GM23248 (cell line): ENCODE data around the gene GTF2E1. TPM values are rescaled to one million over a fixed set of nuclear protein-coding genes. Genes with fewer than 3 reads are reported as not detected.
"Not testable (repeated sequence)": the region's sequence is repeated elsewhere in the genome, so short reads cannot be mapped to it uniquely, and the experiment has no call there.

Experiments
- DNase-seq: peaks from one replicate; pipeline ENCODE4 v3.0.0-alpha.2; 2015
- H2AFZ ChIP-seq: fragments of 200-600 bp; sonication (generic); 2 replicates; pipeline ENCODE4 v1.6.1; 2016; ENCODE audit warnings: antibody characterized with exemption
- H3F3A ChIP-seq: fragments of 200-600 bp; sonication (generic); 2 replicates; pipeline ENCODE4 v1.6.1; 2016; ENCODE audit warnings: mild to moderate bottlenecking, antibody characterized with exemption, mixed run types; ENCODE audit not compliant: insufficient read depth
- H3K27ac ChIP-seq: fragments of 200-600 bp; sonication (generic); 2 replicates; pipeline ENCODE4 v1.5.1; 2016; ENCODE audit warnings: mild to moderate bottlenecking
- H3K27me3 ChIP-seq: fragments of 200-600 bp; sonication (generic); replicated peaks from 2 replicates; pipeline ENCODE4 v1.6.1; 2016; ENCODE audit warnings: mild to moderate bottlenecking; ENCODE audit not compliant: insufficient read depth
- H3K36me3 ChIP-seq: fragments of 200-600 bp; sonication (generic); 2 replicates; pipeline ENCODE4 v1.6.1; 2016; ENCODE audit warnings: low read depth, mild to moderate bottlenecking
- H3K4me1 ChIP-seq: fragments of 200-600 bp; sonication (generic); 2 replicates; pipeline ENCODE4 v1.6.1; 2016; ENCODE audit warnings: mild to moderate bottlenecking; ENCODE audit not compliant: insufficient read depth
- H3K4me2 ChIP-seq: fragments of 200-600 bp; sonication (generic); one replicate; pipeline ENCODE4 v1.6.1; 2016; ENCODE audit warnings: mild to moderate bottlenecking; ENCODE audit not compliant: unreplicated experiment
- H3K4me3 ChIP-seq: fragments of 200-600 bp; sonication (generic); 2 replicates; pipeline ENCODE4 v1.5.1; 2016; ENCODE audit warnings: mild to moderate bottlenecking
- H3K79me2 ChIP-seq: fragments of 200-600 bp; sonication (generic); 2 replicates; pipeline ENCODE4 v1.6.1; 2016; ENCODE audit warnings: mild to moderate bottlenecking; ENCODE audit not compliant: insufficient read depth
- H3K9ac ChIP-seq: fragments of 200-600 bp; sonication (generic); 2 replicates; pipeline ENCODE4 v1.6.1; 2016; ENCODE audit warnings: mild to moderate bottlenecking
- H3K9me2 ChIP-seq: fragments of 200-600 bp; sonication (generic); 2 replicates; pipeline ENCODE4 v1.6.1; 2016; ENCODE audit warnings: mixed run types, mild to moderate bottlenecking, moderate library complexity; ENCODE audit not compliant: insufficient read depth
- H3K9me3 ChIP-seq: fragments of 200-600 bp; sonication (generic); one replicate; pipeline ENCODE4 v1.6.1; 2017; ENCODE audit warnings: low read depth
- H4K20me1 ChIP-seq: fragments of 200-600 bp; sonication (generic); 2 replicates; pipeline ENCODE4 v1.6.0; 2016; ENCODE audit not compliant: insufficient read depth
- EZH2 ChIP-seq: fragments of 200-600 bp; sonication (generic); IDR thresholded peaks from 2 replicates; pipeline ENCODE4 v1.6.1; 2018; ENCODE audit warnings: antibody characterized with exemption, mild to moderate bottlenecking; ENCODE audit not compliant: insufficient read depth, poor library complexity, severe bottlenecking
- EZH2phosphoT487 ChIP-seq: fragments of 200-600 bp; sonication (generic); IDR thresholded peaks from 2 replicates; pipeline ENCODE4 v1.6.1; 2018; ENCODE audit warnings: antibody characterized with exemption, moderate library complexity, mild to moderate bottlenecking, low read depth; ENCODE audit not compliant: insufficient read depth
- WGBS, 2 experiments: methylation state at CpG; one replicate each; pipeline ENCODE4 v1.1.6; 2015 to 2017; ENCODE audit warnings: low lambda C conversion rate in 2 of 2, low coverage in 1 of 2; ENCODE audit errors: missing lambda C conversion rate in 2 of 2; 5-methylcytosine and 5-hydroxymethylcytosine counted together
- in situ Hi-C: fragments of 300-500 bp; cut with MboI; formaldehyde crosslinking; loops from 2 replicates; pipeline ENCODE4 v1.15.0; 2020
- polyA plus RNA-seq: library from polyadenylated mRNA; unstranded; fragments of >200 nt; fragmentation: Nextera tagmentation; extraction: Ambion mirVana; gene quantifications from 2 replicates; pipeline ENCODE4 v1.2.1, GENCODE V29; 2016
- total RNA-seq: library from RNA; depleted of rRNA; stranded (reverse); fragments of >200 nt; shearing (Covaris generic); gene quantifications from 2 replicates; pipeline ENCODE4 v1.2.3, GENCODE V29; 2014

Gene GTF2E1
- total and polyA plus RNA-seq, 2 experiments from 2014 or later = 7.2 to 10.8 TPM

DNA sequence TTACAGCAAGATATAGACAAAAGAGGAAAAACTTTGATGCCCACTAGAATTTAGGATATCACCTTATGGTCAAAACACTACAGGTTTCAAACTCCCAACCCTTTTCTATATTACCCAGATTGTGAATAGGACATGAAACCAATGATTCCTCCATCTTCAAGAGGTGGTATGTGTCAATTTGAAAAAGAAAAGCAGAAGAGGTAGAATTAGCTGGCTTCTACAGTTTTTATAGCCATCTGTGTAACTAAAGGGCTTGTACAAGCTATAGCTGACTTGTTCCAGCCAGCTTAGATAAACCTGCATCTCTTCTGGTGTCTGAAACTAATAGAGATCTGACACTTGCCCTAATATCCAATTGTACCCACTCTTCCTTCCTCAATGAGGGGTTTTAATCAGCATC, 35.6 kb upstream of the GTF2E1 start:
- Histone ChIP-seq H2AFZ (no peak overlapping the region), H3K9me3 (no peaks in the 10 kb centered on the region), H3K27me3 (no peaks in the 10 kb centered on the region), H3F3A (no peaks in the 10 kb centered on the region), H3K9ac (no peak overlapping the region), H3K36me3 (peaks cover 7% of the 10 kb centered on the region; the same call in 1 of the 2 replicates), H3K79me2 (no peaks in the 10 kb centered on the region), H4K20me1 (no peaks in the 10 kb centered on the region), H3K4me2 (no peak overlapping the region), H3K4me1 (no peaks in the 10 kb centered on the region), H3K9me2 (no peaks in the 10 kb centered on the region), H3K27ac (no peak overlapping the region), H3K4me3 (no peak overlapping the region)
- in situ Hi-C loops = no loop called here
- no peak for DNase-seq
- TF ChIP-seq EZH2 (no peak), EZH2phosphoT487 (no peak)

DNA sequence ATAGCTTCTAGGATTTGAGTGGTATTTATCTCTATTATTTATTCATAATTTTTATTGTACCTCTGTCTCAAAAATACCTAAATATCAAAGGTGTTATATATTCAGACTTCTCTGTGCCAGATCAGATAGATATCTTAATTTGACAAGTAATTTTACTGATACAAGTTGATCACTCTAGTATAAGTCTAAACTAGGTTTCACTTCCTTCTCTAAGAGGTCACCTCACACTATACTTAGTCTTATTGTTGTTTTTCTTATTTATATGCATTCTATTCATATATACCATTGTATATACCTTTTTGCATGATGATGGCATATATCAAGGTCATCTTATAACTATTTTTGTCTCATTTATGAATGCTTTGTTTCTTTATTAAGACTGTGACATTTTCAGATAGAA, 34.1 kb upstream of the GTF2E1 start:
- H3K4me2 ChIP-seq = no peak overlapping the region
- in situ Hi-C loops = no loop called here
- no peaks in the 10 kb centered on the region for H3K4me1 ChIP-seq
- no peak for DNase-seq
- no peaks in the 10 kb centered on the region for H3K79me2 ChIP-seq
- no peak overlapping the region for H2AFZ ChIP-seq
- no peak overlapping the region for H3K9ac ChIP-seq
- H3K36me3 ChIP-seq = peaks cover under 1% of the 10 kb centered on the region; the same call in 1 of the 2 replicates
- H3F3A ChIP-seq = no peaks in the 10 kb centered on the region
- H3K9me2 ChIP-seq = no peaks in the 10 kb centered on the region
- TF ChIP-seq EZH2 (no peak), EZH2phosphoT487 (no peak)
- H4K20me1 ChIP-seq = no peaks in the 10 kb centered on the region
- no peaks in the 10 kb centered on the region for H3K9me3 ChIP-seq
- H3K4me3 ChIP-seq = no peak overlapping the region
- H3K27ac ChIP-seq = no peak overlapping the region
- H3K27me3 ChIP-seq = no peaks in the 10 kb centered on the region

DNA sequence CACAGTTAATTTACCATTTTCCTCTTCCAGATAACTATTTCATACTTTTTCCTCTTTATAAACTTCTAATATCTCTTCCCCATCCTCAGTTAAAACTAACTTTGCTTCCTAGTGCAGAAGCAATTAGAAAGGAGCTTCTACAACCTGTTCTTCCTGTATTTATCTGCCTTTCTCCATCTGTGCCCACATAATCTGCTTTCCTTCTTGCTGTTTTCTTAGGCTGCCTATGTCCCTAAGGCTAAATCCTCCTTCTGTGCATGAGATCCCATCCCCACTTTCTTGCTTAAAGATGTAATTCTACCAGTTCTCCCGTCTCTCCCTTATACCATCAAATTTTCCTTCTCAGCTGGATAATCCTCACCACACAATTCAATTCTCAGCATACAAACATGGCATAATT, 32.2 kb upstream of the GTF2E1 start:
- DNase-seq = no peak
- Histone ChIP-seq H3K9me3 (no peaks in the 10 kb centered on the region), H3F3A (no peaks in the 10 kb centered on the region), H3K27ac (no peak overlapping the region), H3K4me2 (no peak overlapping the region), H3K36me3 (no peaks in the 10 kb centered on the region), H2AFZ (no peak overlapping the region), H3K4me1 (no peaks in the 10 kb centered on the region), H4K20me1 (no peaks in the 10 kb centered on the region), H3K9me2 (no peaks in the 10 kb centered on the region), H3K27me3 (no peaks in the 10 kb centered on the region), H3K79me2 (no peaks in the 10 kb centered on the region), H3K4me3 (no peak overlapping the region), H3K9ac (no peak overlapping the region)
- no peak for TF ChIP-seq EZH2
- TF ChIP-seq EZH2phosphoT487 = no peak
- 94 to 100% methylated on average over 1 of the region's 1 CpG for WGBS, 2 experiments
- in situ Hi-C loops = no loop called here

DNA sequence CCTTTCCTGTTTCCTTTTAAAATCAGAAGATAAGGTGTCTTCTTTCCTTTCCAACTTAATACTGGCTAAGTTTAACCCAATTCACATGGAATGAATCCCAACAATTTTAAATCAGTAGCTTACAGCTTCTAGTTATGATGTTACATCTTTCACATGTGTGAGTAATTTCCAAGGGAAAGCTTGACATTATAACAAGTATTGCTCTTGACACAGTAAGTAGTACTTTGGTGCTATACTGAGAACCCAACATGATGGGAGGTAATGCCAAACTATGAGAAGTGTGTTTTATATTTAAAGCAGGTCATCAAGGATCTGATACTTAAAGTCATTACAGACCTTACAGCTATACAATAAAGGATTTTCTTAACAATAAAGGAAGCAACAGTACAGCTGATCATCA, 29.3 kb upstream of the GTF2E1 start:
- Histone ChIP-seq H3K4me1 (no peaks in the 10 kb centered on the region), H3K9me3 (no peaks in the 10 kb centered on the region), H3K27me3 (no peaks in the 10 kb centered on the region), H3K4me2 (no peak overlapping the region), H3K9me2 (no peaks in the 10 kb centered on the region), H3K27ac (no peak overlapping the region), H3K4me3 (no peak overlapping the region), H3K9ac (no peak overlapping the region), H3F3A (no peaks in the 10 kb centered on the region), H2AFZ (no peak overlapping the region), H4K20me1 (no peaks in the 10 kb centered on the region), H3K79me2 (peaks cover 5% of the 10 kb centered on the region; the same call in 1 of the 2 replicates), H3K36me3 (no peaks in the 10 kb centered on the region)
- in situ Hi-C loops = no loop called here
- DNase-seq = no peak
- TF ChIP-seq EZH2 (no peak), EZH2phosphoT487 (no peak)

DNA sequence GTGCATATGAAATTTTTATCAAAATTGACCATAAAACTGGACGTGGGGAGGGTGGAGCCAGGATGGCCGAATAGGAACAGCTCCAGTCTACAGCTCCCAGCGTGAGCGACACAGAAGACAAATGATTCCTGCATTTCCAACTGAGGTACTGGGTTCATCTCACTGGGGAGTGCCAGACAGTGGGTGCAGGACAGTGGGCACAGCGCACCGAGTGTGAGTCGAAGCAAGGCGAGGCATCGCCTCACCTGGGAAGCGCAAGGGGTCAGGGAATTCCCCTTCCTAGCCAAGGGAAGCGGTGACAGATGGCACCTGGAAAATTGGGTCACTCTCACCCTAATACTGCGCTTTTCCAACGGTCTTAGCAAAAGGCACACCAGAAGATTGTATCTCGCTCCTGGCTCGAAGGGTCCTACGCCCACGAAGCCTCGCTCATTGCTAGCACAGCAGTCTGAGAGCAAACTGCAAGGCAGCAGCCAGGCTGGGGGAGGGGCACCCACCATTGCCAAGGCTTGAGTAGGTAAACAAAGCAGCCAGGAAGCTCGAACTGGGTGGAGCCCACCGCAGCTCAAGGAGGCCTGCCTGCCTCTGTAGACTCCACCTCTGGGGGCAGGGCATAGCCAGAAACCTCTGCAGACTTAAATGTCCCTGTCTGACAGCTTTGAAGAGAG, 23.2 kb upstream of the GTF2E1 start:
- not testable (repeated sequence) for H2AFZ ChIP-seq, H3K4me2 ChIP-seq

More for the DNA sequence above, 23.2 kb upstream of the GTF2E1 start:
- in situ Hi-C loops, H3F3A ChIP-seq, H3K9me3 ChIP-seq, H3K4me1 ChIP-seq, H3K9ac ChIP-seq, H3K9me2 ChIP-seq, H3K27ac ChIP-seq, DNase-seq, H3K4me3 ChIP-seq, H3K36me3 ChIP-seq, H3K27me3 ChIP-seq, H4K20me1 ChIP-seq: not testable (repeated sequence)
- WGBS, 2 experiments = 85 to 87% methylated on average over 20 of the region's 20 CpGs
- H3K79me2 ChIP-seq = peaks cover 13% of the 10 kb centered on the region; the same call in 1 of the 2 replicates
